Measurements from ENCODE around the gene MYL7.

GRCh38 chr7:44141221-44141850, at the start of gene MYL7:
- no peak for TF ChIP-seq EZH2 (optimal IDR thresholded peaks at IDR 0.05; ENCODE audit: low read depth, low read length)
- TF ChIP-seq CTCF (IDR thresholded peaks at IDR 0.05; ENCODE audit: low read length) = no peak
- no peak for TF ChIP-seq EZH2phosphoT487 (IDR thresholded peaks at IDR 0.05; ENCODE audit: low read length)

Data from MM.1S (cell line).